ENCODE results near the gene SBF1. TPM values are rescaled to one million over a fixed set of nuclear protein-coding genes. Genes with fewer than 3 reads are reported as not detected.
"Not testable (repeated sequence)": the region's sequence is repeated elsewhere in the genome, so short reads cannot be mapped to it uniquely, and the experiment has no call there.

The SBF1 gene
- total RNA-seq, 3 donors from 2014 or later, result 76.1 to 91.9 (median 84.3) TPM

DNA sequence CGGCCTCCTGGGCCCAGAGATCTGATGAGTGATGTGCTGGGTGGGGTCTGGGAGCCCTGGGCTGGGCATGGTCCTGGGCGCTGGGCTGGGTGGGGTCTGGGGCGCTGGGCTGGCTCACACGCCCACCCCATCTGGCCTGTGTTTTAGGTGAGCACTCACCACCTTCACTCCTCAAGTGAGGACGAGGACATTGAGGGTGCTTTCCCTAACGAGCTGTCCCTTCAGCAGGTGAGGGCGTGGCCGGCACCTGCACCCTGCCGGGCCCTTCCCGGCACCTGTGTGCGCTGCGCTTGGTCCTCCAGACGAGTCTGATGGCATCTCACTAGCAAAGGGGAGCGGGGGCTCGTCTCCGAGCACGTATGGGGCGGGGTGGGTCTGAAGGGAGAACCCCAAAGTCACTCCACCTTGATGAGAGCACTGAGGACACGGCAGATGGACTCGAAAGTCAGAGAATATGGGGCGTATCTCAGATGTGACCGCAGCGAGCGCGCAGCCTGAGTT lies 37.9 kb downstream of the SBF1 start:
- Histone ChIP-seq H3K4me3 (no peak overlapping the region), H3K4me1 (ENCODE audit: low read depth) (no peaks in the 10 kb centered on the region), H3K9me3 (no peaks in the 10 kb centered on the region), H3K36me3 (ENCODE audit: low read depth) (no peaks in the 10 kb centered on the region)
- DNase-seq, result peak in 1 of 3 donors; percentile 42
- ATAC-seq, result no peak
- intact Hi-C loops (cut with DNase I, micrococcal nuclease), result no loop called here
- TF ChIP-seq, protein P1, sequence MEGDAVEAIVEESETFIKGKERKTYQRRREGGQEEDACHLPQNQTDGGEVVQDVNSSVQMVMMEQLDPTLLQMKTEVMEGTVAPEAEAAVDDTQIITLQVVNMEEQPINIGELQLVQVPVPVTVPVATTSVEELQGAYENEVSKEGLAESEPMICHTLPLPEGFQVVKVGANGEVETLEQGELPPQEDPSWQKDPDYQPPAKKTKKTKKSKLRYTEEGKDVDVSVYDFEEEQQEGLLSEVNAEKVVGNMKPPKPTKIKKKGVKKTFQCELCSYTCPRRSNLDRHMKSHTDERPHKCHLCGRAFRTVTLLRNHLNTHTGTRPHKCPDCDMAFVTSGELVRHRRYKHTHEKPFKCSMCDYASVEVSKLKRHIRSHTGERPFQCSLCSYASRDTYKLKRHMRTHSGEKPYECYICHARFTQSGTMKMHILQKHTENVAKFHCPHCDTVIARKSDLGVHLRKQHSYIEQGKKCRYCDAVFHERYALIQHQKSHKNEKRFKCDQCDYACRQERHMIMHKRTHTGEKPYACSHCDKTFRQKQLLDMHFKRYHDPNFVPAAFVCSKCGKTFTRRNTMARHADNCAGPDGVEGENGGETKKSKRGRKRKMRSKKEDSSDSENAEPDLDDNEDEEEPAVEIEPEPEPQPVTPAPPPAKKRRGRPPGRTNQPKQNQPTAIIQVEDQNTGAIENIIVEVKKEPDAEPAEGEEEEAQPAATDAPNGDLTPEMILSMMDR (IDR thresholded peaks at IDR 0.05), result no peak

- DNase-seq (peak in 1 of 3 donors; percentile 38), ATAC-seq (no peak)
- Histone ChIP-seq H3K9me3 (no peaks in the 10 kb centered on the region), H3K36me3 (ENCODE audit: low read depth) (peaks cover 4% of the 10 kb centered on the region), H3K4me3 (no peak overlapping the region), H3K4me1 (ENCODE audit: low read depth) (no peaks in the 10 kb centered on the region)
- TF ChIP-seq, protein P1 (IDR thresholded peaks at IDR 0.05), result no peak
- intact Hi-C loops (cut with DNase I, micrococcal nuclease), result no loop called here
Observed at GRCh38 chr22:50436015-50436830, 38.6 kb downstream of the SBF1 start.

DNA sequence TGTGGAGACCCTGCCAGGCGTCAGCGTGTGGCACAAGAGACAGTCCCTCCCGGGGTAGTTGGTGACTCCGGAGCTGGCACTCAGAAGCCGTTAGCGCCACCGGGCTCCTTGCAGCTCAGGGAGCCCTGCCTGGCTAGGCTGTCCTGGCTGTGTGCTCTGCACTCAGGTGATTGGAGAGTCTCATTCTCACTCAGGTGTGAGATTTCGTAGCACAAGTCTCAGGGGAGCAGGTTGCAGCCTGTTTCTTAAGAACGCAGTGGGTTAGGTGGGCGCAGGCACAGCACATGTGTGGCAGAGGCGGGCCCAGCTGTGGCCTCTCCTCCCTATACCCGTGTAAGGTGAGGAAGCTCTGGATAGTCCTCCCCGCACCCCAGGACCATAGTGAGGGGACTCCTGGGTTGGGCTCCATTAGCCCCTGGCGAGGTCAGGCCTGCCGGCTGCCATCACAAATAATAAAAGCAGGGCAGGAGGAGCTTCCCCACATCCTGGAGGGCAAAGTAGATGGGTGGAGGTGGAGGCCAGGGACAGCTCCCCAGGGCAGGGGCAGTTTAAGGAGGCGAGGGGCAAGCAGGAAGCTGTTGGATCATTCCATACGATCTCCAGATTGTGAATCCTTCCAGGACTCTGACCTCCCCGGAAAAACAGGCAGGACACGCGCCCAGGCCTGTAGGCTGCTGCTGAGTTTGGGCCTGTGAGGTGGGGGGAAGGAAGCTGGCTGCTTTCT lies 39.4 kb downstream of the SBF1 start:
- peaks cover 4% of the 10 kb centered on the region for H3K36me3 ChIP-seq (ENCODE audit: low read depth)
- DNase-seq (peak in 1 of 3 donors; percentile 43), ATAC-seq (no peak)
- no peak overlapping the region for H3K4me3 ChIP-seq
- no peaks in the 10 kb centered on the region for H3K9me3 ChIP-seq
- no peaks in the 10 kb centered on the region for H3K4me1 ChIP-seq (ENCODE audit: low read depth)
- intact Hi-C loops (cut with DNase I, micrococcal nuclease), result no loop called here
- TF ChIP-seq, protein P1 (IDR thresholded peaks at IDR 0.05), result no peak

DNA sequence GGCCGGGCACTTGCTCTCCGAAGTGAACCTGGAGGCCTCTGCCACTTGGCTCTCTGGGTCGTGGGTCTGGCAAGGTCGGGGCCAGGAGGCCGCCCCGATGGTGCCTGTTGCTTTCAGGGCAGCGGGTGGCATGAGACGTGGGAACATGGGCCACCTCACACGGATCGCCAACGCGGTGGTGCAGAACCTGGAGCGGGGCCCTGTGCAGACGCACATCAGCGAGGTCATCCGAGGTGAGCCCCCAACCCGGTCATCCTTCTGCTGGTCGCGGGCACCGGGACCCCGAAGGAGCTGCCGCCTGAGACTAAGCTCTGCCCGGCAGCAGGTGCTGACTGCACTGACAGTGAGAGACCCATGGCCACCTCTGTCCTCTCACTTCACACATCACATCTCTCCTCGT lies 40.0 kb downstream of the SBF1 start:
- Histone ChIP-seq H3K9me3 (no peaks in the 10 kb centered on the region), H3K4me1 (ENCODE audit: low read depth) (no peaks in the 10 kb centered on the region), H3K36me3 (ENCODE audit: low read depth) (peaks cover 4% of the 10 kb centered on the region), H3K4me3 (no peak overlapping the region)
- intact Hi-C loops (cut with DNase I, micrococcal nuclease), result no loop called here
- DNase-seq (peak in 1 of 3 donors; percentile 37), ATAC-seq (no peak)
- TF ChIP-seq, protein P1 (IDR thresholded peaks at IDR 0.05), result no peak

GRCh38 chr22:50432877-50433510 lies 41.8 kb downstream of the SBF1 start:
- DNase-seq, result peak in 1 of 3 donors; percentile 12
- H3K4me3 ChIP-seq; ATAC-seq; H3K9me3 ChIP-seq; H3K36me3 ChIP-seq (ENCODE audit: low read depth); H3K4me1 ChIP-seq (ENCODE audit: low read depth); intact Hi-C loops (cut with DNase I, micrococcal nuclease): not testable (repeated sequence)
